GM19351 (cell line): ENCODE results near the gene DHRS12.

Experiments
- ATAC-seq: cut with Tn5 transposase; IDR thresholded peaks from one replicate; pipeline ENCODE4 v1.9.1; 2021; ENCODE audit warnings: mild to moderate bottlenecking, moderate library complexity; ENCODE audit not compliant: unreplicated experiment

Gene DHRS12

GRCh38 chr13:51811920-51812451 lies 8.0 kb upstream of the DHRS12 start:
- no peak for ATAC-seq

- no peak for ATAC-seq
Measured at GRCh38 chr13:51811046-51811445, 7.1 kb upstream of the DHRS12 start.

GRCh38 chr13:51808811-51809210 lies 4.8 kb upstream of the DHRS12 start:
- no peak for ATAC-seq

- no peak for ATAC-seq
Measured at GRCh38 chr13:51807041-51807440, 3.1 kb upstream of the DHRS12 start.

- ATAC-seq: no peak
Measured at GRCh38 chr13:51806566-51806965, 2.6 kb upstream of the DHRS12 start.

- no peak for ATAC-seq
Measured at GRCh38 chr13:51805925-51806324, 2.0 kb upstream of the DHRS12 start.

GRCh38 chr13:51805313-51805712 lies 1.4 kb upstream of the DHRS12 start:
- ATAC-seq: no peak

- ATAC-seq: no peak
Measured at GRCh38 chr13:51804295-51805172, 571 bp upstream of the DHRS12 start.

GRCh38 chr13:51802631-51803418 lies 1.1 kb downstream of the DHRS12 start:
- ATAC-seq: peak; percentile 0

GRCh38 chr13:51801631-51802099 lies 2.3 kb downstream of the DHRS12 start:
- ATAC-seq: no peak

GRCh38 chr13:51800486-51800885 lies 3.5 kb downstream of the DHRS12 start:
- ATAC-seq: no peak

- ATAC-seq: no peak
Measured at GRCh38 chr13:51799261-51799660, 4.7 kb downstream of the DHRS12 start.

- ATAC-seq: peak; percentile 69
Measured at GRCh38 chr13:51797664-51798488, 6.1 kb downstream of the DHRS12 start.

GRCh38 chr13:51796546-51796945 lies 7.4 kb downstream of the DHRS12 start:
- ATAC-seq: no peak

- ATAC-seq: no peak
Measured at GRCh38 chr13:51795419-51795818, 8.5 kb downstream of the DHRS12 start.

GRCh38 chr13:51794964-51795363 lies 9.0 kb downstream of the DHRS12 start:
- no peak for ATAC-seq

- ATAC-seq: peak; percentile 62
Measured at GRCh38 chr13:51793570-51794271, 10.2 kb downstream of the DHRS12 start.

- ATAC-seq: no peak
Measured at GRCh38 chr13:51786425-51787265, 17.3 kb downstream of the DHRS12 start.

- ATAC-seq: no peak
Measured at GRCh38 chr13:51785712-51786424, 18.1 kb downstream of the DHRS12 start.
